ENCODE results near the gene P2RX1.

P2RX1 gene

GRCh38 chr17:3890082-3890877, 26.0 kb downstream of the P2RX1 start:
- peak; percentile 94 for DNase-seq (ENCODE audit: low read depth)
- no peak for TF ChIP-seq MYC (IDR thresholded peaks at IDR 0.05; ENCODE audit: low read depth, low read length)
- TF ChIP-seq MAX (IDR thresholded peaks at IDR 0.05; ENCODE audit: low read depth, low read length) = peak; percentile 13; the same call in 1 of the 2 replicates
- no peak overlapping the region for H3K4me3 ChIP-seq (ENCODE audit: low read depth, low read length)

GRCh38 chr17:3889325-3890012, 26.8 kb downstream of the P2RX1 start:
- H3K4me3 ChIP-seq (ENCODE audit: low read depth, low read length) = no peak overlapping the region
- no peak for DNase-seq (ENCODE audit: low read depth)
- TF ChIP-seq POLR2A (IDR thresholded peaks at IDR 0.05; ENCODE audit: extremely low read depth, insufficient read length) = no peak

GRCh38 chr17:3888343-3889171, 27.7 kb downstream of the P2RX1 start:
- no peak for TF ChIP-seq MAX (IDR thresholded peaks at IDR 0.05; ENCODE audit: low read depth, low read length)
- no peak for TF ChIP-seq MYC (IDR thresholded peaks at IDR 0.05; ENCODE audit: low read depth, low read length)
- H3K4me3 ChIP-seq (ENCODE audit: low read depth, low read length) = no peak overlapping the region
- DNase-seq (ENCODE audit: low read depth) = no peak

- no peak for TF ChIP-seq MAX (IDR thresholded peaks at IDR 0.05; ENCODE audit: low read depth, low read length)
- no peak for TF ChIP-seq CTCF (IDR thresholded peaks at IDR 0.05; ENCODE audit: low read depth, low read length)
- no peak for TF ChIP-seq MYC (IDR thresholded peaks at IDR 0.05; ENCODE audit: low read depth, low read length)
- TF ChIP-seq POLR2A (IDR thresholded peaks at IDR 0.05; ENCODE audit: extremely low read depth, insufficient read length) = no peak
- H3K4me3 ChIP-seq (ENCODE audit: low read depth, low read length) = no peak overlapping the region
- no peak for DNase-seq (ENCODE audit: low read depth)
Observed at GRCh38 chr17:3887804-3888203, 28.5 kb downstream of the P2RX1 start.

- H3K4me3 ChIP-seq (ENCODE audit: low read depth, low read length) = no peak overlapping the region
- TF ChIP-seq MYC (IDR thresholded peaks at IDR 0.05; ENCODE audit: low read depth, low read length) (no peak), CTCF (IDR thresholded peaks at IDR 0.05; ENCODE audit: low read depth, low read length) (no peak), POLR2A (IDR thresholded peaks at IDR 0.05; ENCODE audit: extremely low read depth, insufficient read length) (no peak), MAX (IDR thresholded peaks at IDR 0.05; ENCODE audit: low read depth, low read length) (no peak)
- no peak for DNase-seq (ENCODE audit: low read depth)
Observed at GRCh38 chr17:3887394-3887793, 28.9 kb downstream of the P2RX1 start.

GRCh38 chr17:3886776-3887175, 29.5 kb downstream of the P2RX1 start:
- DNase-seq (ENCODE audit: low read depth) = peak; percentile 53
- no peak for TF ChIP-seq MAX (IDR thresholded peaks at IDR 0.05; ENCODE audit: low read depth, low read length)
- TF ChIP-seq MYC (IDR thresholded peaks at IDR 0.05; ENCODE audit: low read depth, low read length) = no peak
- no peak for TF ChIP-seq CTCF (IDR thresholded peaks at IDR 0.05; ENCODE audit: low read depth, low read length)
- TF ChIP-seq POLR2A (IDR thresholded peaks at IDR 0.05; ENCODE audit: extremely low read depth, insufficient read length) = no peak
- no peak overlapping the region for H3K4me3 ChIP-seq (ENCODE audit: low read depth, low read length)

GRCh38 chr17:3885970-3886369, 30.3 kb downstream of the P2RX1 start:
- H3K4me3 ChIP-seq (ENCODE audit: low read depth, low read length) = no peak overlapping the region
- TF ChIP-seq CTCF (IDR thresholded peaks at IDR 0.05; ENCODE audit: low read depth, low read length) (no peak), MYC (IDR thresholded peaks at IDR 0.05; ENCODE audit: low read depth, low read length) (no peak), MAX (IDR thresholded peaks at IDR 0.05; ENCODE audit: low read depth, low read length) (no peak), POLR2A (IDR thresholded peaks at IDR 0.05; ENCODE audit: extremely low read depth, insufficient read length) (no peak)
- DNase-seq (ENCODE audit: low read depth) = peak; percentile 50
